Measurements from ENCODE around the gene NLRC5.

Gene NLRC5

GRCh38 chr16:57044931-57045693 is 55.8 kb downstream of the NLRC5 start:
- H2AFZ ChIP-seq (ENCODE audit: low read depth, low read length) = no peak overlapping the region
- TF ChIP-seq EZH2 (IDR thresholded peaks at IDR 0.05; ENCODE audit: borderline replicate concordance, low read depth, low read length, severe bottlenecking) = no peak
- no peak for TF ChIP-seq CTCF (IDR thresholded peaks at IDR 0.05; ENCODE audit: borderline replicate concordance, extremely low read depth, low read length, poor library complexity, severe bottlenecking)
- no peak overlapping the region for H3K9ac ChIP-seq (ENCODE audit: low read depth, low read length)
- no peak overlapping the region for H3K4me3 ChIP-seq (ENCODE audit: low read depth in 1 of 2, low read length in 2 of 2)
- no peak overlapping the region for H3K4me2 ChIP-seq (ENCODE audit: insufficient read depth, low read length)
- no peak overlapping the region for H3K27ac ChIP-seq (ENCODE audit: low read length)
- ATAC-seq (ENCODE audit: insufficient read depth, low read depth) (no peak), DNase-seq (no peak)
- no peaks in the 10 kb centered on the region for H3K9me3 ChIP-seq (ENCODE audit: insufficient read depth, low read length, severe bottlenecking)
- H3K36me3 ChIP-seq (ENCODE audit: insufficient read depth, low read length) = 0 out of 2 replicates have a peak, but pooled peaks cover 2% of the 10 kb centered on the region
- H4K20me1 ChIP-seq (ENCODE audit: insufficient read depth, low read length) = no peaks in the 10 kb centered on the region
- H3K79me2 ChIP-seq (ENCODE audit: insufficient read depth, low read length) = no peaks in the 10 kb centered on the region
- H3K27me3 ChIP-seq (ENCODE audit: insufficient read depth, low read length, poor library complexity) = no peaks in the 10 kb centered on the region
- peaks cover 16% of the 10 kb centered on the region for H3K4me1 ChIP-seq (ENCODE audit: insufficient read depth, low read length)

- H3K4me1 ChIP-seq (ENCODE audit: insufficient read depth, low read length) = peaks cover 9% of the 10 kb centered on the region
- no peak overlapping the region for H3K4me3 ChIP-seq (ENCODE audit: low read depth in 1 of 2, low read length in 2 of 2)
- ATAC-seq (ENCODE audit: insufficient read depth, low read depth) (no peak), DNase-seq (no peak)
- H2AFZ ChIP-seq (ENCODE audit: low read depth, low read length) = no peak overlapping the region
- H3K9ac ChIP-seq (ENCODE audit: low read depth, low read length) = no peak overlapping the region
- no peak overlapping the region for H3K27ac ChIP-seq (ENCODE audit: low read length)
- H4K20me1 ChIP-seq (ENCODE audit: insufficient read depth, low read length) = no peaks in the 10 kb centered on the region
- no peaks in the 10 kb centered on the region for H3K79me2 ChIP-seq (ENCODE audit: insufficient read depth, low read length)
- H3K9me3 ChIP-seq (ENCODE audit: insufficient read depth, low read length, severe bottlenecking) = no peaks in the 10 kb centered on the region
- no peaks in the 10 kb centered on the region for H3K36me3 ChIP-seq (ENCODE audit: insufficient read depth, low read length)
- no peaks in the 10 kb centered on the region for H3K27me3 ChIP-seq (ENCODE audit: insufficient read depth, low read length, poor library complexity)
- no peak overlapping the region for H3K4me2 ChIP-seq (ENCODE audit: insufficient read depth, low read length)
- TF ChIP-seq EZH2 (IDR thresholded peaks at IDR 0.05; ENCODE audit: borderline replicate concordance, low read depth, low read length, severe bottlenecking) = no peak
- no peak for TF ChIP-seq CTCF (IDR thresholded peaks at IDR 0.05; ENCODE audit: borderline replicate concordance, extremely low read depth, low read length, poor library complexity, severe bottlenecking)
Measured at GRCh38 chr16:57045694-57046381, 56.5 kb downstream of the NLRC5 start.

GRCh38 chr16:57048095-57048494 is 58.7 kb downstream of the NLRC5 start:
- no peak for ATAC-seq (ENCODE audit: insufficient read depth, low read depth)
- no peaks in the 10 kb centered on the region for H3K4me1 ChIP-seq (ENCODE audit: insufficient read depth, low read length)
- no peak for TF ChIP-seq EZH2 (IDR thresholded peaks at IDR 0.05; ENCODE audit: borderline replicate concordance, low read depth, low read length, severe bottlenecking)
- no peak for TF ChIP-seq CTCF (IDR thresholded peaks at IDR 0.05; ENCODE audit: borderline replicate concordance, extremely low read depth, low read length, poor library complexity, severe bottlenecking)
- no peaks in the 10 kb centered on the region for H4K20me1 ChIP-seq (ENCODE audit: insufficient read depth, low read length)
- no peaks in the 10 kb centered on the region for H3K36me3 ChIP-seq (ENCODE audit: insufficient read depth, low read length)
- no peak overlapping the region for H3K27ac ChIP-seq (ENCODE audit: low read length)
- no peak overlapping the region for H2AFZ ChIP-seq (ENCODE audit: low read depth, low read length)
- no peak overlapping the region for H3K4me3 ChIP-seq (ENCODE audit: low read depth in 1 of 2, low read length in 2 of 2)
- H3K4me2 ChIP-seq (ENCODE audit: insufficient read depth, low read length) = no peak overlapping the region
- no peak overlapping the region for H3K9ac ChIP-seq (ENCODE audit: low read depth, low read length)
- H3K79me2 ChIP-seq (ENCODE audit: insufficient read depth, low read length) = no peaks in the 10 kb centered on the region
- H3K27me3 ChIP-seq (ENCODE audit: insufficient read depth, low read length, poor library complexity) = no peaks in the 10 kb centered on the region
- no peak for DNase-seq
- no peaks in the 10 kb centered on the region for H3K9me3 ChIP-seq (ENCODE audit: insufficient read depth, low read length, severe bottlenecking)

Measured in DND-41 (cell line).